ENCODE measurements around the gene TRAF3IP1.
"Not testable (repeated sequence)": the region's sequence is repeated elsewhere in the genome, so short reads cannot be mapped to it uniquely, and the experiment has no call there.

The TRAF3IP1 gene
- 15.8 to 16.0 reads per million in 2 donors for total RNA-seq

- DNase-seq = peak; percentile 83
These were observed at the start of gene TRAF3IP1 for GRCh38 chr2:238320246-238320647. Gene TRAF3IP1 (plus strand): TSS chr2:238320518. CDS start chr2:238320663, 145 bp downstream.

GRCh38 chr2:238270606-238271005, 49.7 kb upstream of the TRAF3IP1 start:
- no peak for DNase-seq

- no peak for DNase-seq
These were observed 49.2 kb upstream of the TRAF3IP1 start for GRCh38 chr2:238271061-238271554.

- DNase-seq = not testable (repeated sequence)
These were observed 48.6 kb upstream of the TRAF3IP1 start for GRCh38 chr2:238271686-238272085.

- DNase-seq = no peak
These were observed 48.2 kb upstream of the TRAF3IP1 start for GRCh38 chr2:238272156-238272555.

GRCh38 chr2:238273433-238273832, 46.9 kb upstream of the TRAF3IP1 start:
- DNase-seq = not testable (repeated sequence)

- no peak for DNase-seq
These were observed 46.0 kb upstream of the TRAF3IP1 start for GRCh38 chr2:238274152-238274865.

GRCh38 chr2:238277695-238278094, 42.6 kb upstream of the TRAF3IP1 start:
- DNase-seq = no peak

- DNase-seq = no peak
These were observed 41.5 kb upstream of the TRAF3IP1 start for GRCh38 chr2:238278626-238279323.

GRCh38 chr2:238279324-238279682, 41.0 kb upstream of the TRAF3IP1 start:
- no peak for DNase-seq

- DNase-seq = no peak
These were observed 40.1 kb upstream of the TRAF3IP1 start for GRCh38 chr2:238280083-238280825.

GRCh38 chr2:238281826-238282480, 38.4 kb upstream of the TRAF3IP1 start:
- no peak for DNase-seq

GRCh38 chr2:238282861-238283738, 37.2 kb upstream of the TRAF3IP1 start:
- no peak for DNase-seq

GRCh38 chr2:238284802-238285515, 35.4 kb upstream of the TRAF3IP1 start:
- DNase-seq = no peak

GRCh38 chr2:238285653-238286082, 34.6 kb upstream of the TRAF3IP1 start:
- DNase-seq = no peak

GRCh38 chr2:238286095-238286494, 34.2 kb upstream of the TRAF3IP1 start:
- no peak for DNase-seq

- no peak for DNase-seq
These were observed 33.8 kb upstream of the TRAF3IP1 start for GRCh38 chr2:238286551-238286950.

- no peak for DNase-seq
These were observed 33.2 kb upstream of the TRAF3IP1 start for GRCh38 chr2:238286987-238287736.

GRCh38 chr2:238287737-238288649, 32.3 kb upstream of the TRAF3IP1 start, which contains the start of gene PER2:
Gene PER2 (minus strand): TSS chr2:238288610. CDS start chr2:238277936, 10,674 bp downstream.
- DNase-seq = no peak
